ENCODE data around the gene CENPC.
"Not testable (repeated sequence)": the region's sequence is repeated elsewhere in the genome, so short reads cannot be mapped to it uniquely, and the experiment has no call there.

Gene CENPC

DNA sequence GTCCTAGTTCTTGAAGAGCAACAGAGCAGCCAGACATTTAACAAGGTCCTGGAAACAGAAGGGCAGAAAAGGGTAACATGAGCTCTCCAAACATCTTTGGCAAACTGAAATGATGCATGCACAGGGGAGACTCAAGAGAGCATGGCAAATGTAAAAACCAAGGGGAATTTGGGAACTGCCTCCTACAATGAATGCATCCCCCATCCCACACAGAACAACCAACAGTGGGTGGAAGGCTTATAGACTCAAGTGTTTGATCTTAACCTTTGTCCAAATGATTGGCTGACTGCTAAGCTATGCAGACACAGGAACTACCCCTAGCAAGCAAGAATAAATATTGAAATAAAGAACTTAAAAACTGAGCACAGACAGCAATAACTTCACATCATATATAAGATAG, 74.4 kb downstream of the CENPC start:
- DNase-seq (ENCODE audit: low read depth in 1 of 2, low spot score in 1 of 2) = no peak

DNA sequence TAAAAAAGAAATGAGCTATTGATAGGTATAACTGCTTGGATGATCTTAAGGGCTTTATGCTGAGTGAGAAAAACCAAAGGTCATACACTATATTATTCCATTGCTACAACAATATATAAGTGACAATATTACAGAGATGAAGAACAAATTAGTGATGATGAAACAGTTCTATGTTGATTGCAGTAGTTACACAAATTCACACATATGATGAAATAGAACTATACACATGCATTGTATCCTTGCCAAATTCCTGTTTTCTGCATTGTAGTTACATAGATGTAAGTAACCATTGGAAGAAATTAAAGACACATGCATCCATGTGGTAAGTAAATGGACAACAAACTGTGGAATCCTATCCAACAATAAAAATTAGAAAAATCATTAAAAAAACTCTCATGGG, 76.5 kb downstream of the CENPC start:
- no peak for DNase-seq (ENCODE audit: low read depth in 1 of 2, low spot score in 1 of 2)

DNA sequence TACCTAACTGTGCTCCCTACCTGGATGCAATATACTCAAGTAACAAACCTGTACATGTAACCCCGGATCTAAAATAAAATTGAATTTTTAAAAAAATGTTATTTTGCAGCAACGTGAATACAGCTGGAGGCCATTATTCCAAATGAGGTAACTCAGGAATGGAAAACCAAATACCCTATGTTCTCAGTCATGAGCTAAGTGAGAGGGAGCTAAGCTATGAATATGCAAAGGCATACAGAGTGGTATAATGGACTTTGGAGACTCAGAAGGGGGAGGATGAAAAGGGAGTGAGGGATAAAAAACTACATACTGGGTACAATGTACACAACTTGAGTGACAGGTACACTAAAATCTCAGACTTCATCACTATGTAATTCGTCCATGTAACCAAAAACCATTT, 78.6 kb downstream of the CENPC start:
- no peak for DNase-seq (ENCODE audit: low read depth in 1 of 2, low spot score in 1 of 2)

DNA sequence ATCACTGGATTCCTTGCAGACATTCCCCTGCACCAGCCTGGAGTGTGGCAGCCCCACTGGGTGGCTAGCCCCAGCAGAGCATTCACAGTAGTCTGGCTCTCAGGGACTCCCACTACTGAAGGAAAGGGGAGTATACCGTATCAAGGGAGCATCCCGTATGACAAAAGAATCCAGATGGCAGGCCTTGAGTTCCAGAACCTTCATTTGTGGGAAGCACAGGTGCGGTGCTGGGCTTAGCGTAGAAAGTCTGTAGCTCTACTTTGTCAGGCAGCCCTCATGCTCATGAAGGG, 79.6 kb downstream of the CENPC start:
- DNase-seq (ENCODE audit: low read depth in 1 of 2, low spot score in 1 of 2) = no peak

DNA sequence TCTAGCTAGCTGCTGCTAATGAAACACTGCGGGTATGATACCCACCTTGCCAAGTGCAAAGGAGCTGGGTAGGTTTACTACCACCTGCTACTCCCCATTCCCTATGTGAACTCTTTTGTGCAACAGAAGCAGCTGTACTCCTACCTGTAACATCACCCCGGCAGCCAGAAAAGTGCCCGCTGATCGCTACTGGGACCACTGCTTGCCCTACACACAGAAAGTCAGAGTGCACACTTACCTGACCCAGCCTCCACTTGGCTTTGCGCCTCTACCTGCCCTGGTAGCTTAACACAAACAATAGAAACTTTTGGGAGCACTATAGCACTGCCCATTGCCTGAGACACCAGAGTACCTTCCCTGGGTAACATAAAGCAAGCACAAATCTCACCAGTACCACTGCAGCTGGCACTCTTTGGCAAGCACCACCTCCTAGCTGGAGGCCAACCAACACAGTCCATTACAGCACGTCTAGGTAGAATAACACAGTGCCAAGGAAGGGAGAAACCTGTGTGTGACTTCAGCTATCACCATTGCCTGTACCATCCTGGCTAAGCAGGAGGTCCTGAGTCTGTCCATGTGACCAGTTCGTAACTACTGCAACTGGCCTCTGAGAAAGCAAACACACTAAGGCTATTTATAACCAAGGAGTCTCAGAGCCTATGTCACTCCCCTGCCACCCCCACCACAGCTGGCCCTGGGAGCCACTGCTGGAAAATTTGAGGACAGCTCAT, 80.1 kb downstream of the CENPC start:
- no peak for DNase-seq (ENCODE audit: low read depth in 1 of 2, low spot score in 1 of 2)

DNA sequence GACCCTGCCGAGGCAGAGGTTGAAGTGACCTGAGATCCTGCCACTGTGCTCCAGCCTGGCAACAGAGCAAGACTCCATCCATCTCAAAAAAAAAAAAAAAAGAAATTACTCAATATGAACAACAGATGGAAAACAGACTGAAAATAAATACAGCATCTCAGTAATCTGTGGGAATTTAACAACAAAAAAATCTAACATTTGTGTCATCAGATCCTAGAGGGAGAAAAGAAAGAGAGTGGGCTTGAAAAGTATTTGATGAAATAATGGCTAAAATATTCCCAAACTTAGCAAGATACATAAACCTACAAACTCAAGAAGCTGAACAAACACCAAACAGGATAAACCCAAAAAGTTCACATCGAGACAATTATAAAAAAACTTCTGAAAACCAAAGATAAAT, 84.7 kb downstream of the CENPC start:
- no peak for DNase-seq (ENCODE audit: low read depth in 1 of 2, low spot score in 1 of 2)

DNA sequence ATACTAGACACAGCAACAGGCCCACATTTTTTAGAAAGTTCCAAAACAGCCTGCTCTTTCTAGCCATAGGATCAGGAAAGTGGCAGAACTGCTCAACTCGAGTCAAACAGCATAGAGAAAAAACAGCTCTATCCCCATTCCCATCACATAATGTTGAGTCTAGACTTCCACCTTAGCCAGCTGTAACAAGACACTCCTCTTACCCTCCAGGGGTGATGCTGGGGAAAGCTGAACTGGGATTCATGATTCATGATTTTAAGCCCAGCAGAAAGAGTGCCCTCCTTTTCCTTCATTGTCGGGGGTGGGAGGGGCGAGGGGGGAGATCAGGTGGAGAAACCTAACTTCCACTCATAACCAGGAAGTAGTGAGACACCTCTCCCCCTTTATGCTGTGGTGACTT, 86.1 kb downstream of the CENPC start:
- DNase-seq (ENCODE audit: low read depth in 1 of 2, low spot score in 1 of 2) = no peak

DNA sequence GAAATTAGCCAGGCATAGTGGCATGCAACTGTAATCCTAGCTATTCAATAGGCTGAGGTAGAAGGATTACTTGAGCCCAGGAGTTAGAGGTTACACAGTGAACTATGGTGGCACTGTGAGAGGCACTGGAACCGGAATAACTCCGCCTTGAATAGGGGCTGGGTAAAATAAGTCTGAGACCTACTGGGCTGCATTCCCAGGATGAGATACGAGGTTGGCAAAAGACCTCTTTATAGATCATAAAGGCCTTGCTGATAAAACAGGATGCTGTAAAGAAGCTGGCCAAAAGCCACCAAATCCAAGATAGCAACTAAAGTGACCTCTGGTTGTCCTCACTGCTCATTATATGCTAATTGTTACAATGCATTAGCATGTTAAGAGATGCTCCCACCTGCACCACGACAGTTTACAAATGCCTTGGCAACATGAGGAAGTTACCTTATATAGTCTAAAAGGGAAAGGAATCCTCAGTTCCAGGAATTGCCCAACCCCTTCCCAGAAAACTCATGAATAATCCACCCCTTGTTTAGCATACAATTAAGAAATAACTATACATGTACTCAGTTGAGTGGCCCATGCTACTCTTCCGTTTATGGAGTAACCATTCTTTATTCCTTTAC, 88.6 kb downstream of the CENPC start:
- no peak for DNase-seq (ENCODE audit: low read depth in 1 of 2, low spot score in 1 of 2)

DNA sequence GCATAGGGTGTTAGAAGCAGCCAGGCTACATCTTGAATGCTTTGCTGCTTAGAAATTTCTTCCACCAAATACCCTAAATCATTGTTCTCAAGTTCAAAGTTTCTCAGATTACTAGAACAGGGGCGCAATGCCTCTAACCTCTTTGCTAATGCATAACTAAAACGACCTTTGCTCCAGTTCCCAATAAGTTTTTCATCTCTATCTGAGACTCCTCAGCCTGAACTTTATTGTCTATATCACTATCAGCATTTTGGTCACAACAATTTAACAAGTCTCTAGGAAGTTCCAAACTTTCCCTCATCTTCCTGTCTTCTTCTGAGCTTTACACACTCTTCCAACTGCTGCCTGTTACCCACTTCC, 92.5 kb downstream of the CENPC start:
- DNase-seq (ENCODE audit: low read depth in 1 of 2, low spot score in 1 of 2) = not testable (repeated sequence)

DNA sequence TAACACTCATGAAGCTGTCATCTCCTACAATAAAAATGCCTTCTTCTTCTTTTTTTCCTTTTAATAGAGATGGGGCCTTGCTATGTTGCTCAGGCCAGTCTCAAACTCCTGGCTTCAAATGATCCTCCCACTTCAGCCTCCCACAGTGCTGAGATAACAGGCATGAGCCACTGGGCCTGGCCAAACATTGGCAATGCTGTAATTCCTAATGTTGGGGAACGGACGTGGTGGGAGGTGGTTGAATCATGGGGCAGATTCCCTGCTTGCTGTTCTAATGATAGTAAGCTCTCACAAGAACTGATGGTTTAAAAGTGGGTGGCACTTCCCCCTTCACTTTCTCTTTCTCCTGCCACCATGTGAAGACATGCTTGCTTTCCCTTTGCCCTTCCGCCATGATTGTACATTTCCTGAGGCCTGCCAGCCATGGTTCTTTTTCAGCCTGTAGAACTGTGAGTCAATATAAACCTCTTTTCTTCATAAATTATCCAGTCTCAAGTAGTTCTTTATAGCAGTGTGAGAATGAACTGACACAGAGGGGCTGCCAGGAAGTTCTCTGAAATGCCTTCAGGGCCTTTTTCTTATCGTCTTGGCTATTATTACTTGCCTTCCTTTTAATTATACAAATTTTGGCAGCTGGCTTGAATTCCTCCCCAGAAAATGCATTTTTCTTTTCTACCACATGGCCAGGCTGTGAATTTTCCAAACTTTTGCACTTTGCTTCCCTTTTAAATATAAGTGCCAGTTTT, 93.0 kb downstream of the CENPC start:
- DNase-seq (ENCODE audit: low read depth in 1 of 2, low spot score in 1 of 2) = no peak

DNA sequence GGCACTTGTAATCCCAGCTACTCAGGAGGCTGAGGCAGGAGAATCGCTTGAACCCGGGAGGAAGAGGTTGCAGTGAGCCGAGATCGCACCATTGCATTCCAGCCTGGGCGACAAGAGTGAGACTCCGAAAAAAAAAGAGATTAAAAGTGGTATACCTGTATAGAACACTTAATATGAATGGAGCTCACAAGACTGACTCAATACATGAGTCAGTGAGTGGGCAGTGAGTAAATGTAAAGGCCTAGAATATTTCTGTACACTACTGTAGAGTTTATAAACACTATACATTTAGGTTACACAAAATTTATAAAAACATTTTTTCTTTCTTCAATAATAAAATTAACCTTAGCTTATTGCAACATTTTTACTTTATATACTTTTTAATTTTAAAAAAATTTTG, 93.8 kb downstream of the CENPC start:
- no peak for DNase-seq (ENCODE audit: low read depth in 1 of 2, low spot score in 1 of 2)

DNA sequence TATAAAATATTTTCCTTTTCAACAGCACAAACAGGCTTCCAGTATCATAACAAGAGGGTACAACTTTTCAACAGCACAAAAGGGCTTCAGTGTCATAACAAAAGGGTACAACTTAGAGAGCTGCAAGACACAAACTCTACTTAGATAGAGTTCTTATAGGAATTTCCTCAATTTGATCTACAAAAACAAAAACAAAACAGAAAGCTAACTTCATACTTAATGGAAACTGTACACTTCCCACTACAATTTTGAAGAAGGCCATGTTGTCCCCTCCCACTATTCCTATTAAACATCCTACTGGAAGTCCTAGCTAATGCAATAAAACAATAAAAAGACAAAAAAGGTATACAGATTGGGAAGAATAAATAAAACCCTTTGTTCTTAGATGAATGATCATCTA, 96.7 kb downstream of the CENPC start:
- no peak for DNase-seq (ENCODE audit: low read depth in 1 of 2, low spot score in 1 of 2)

DNA sequence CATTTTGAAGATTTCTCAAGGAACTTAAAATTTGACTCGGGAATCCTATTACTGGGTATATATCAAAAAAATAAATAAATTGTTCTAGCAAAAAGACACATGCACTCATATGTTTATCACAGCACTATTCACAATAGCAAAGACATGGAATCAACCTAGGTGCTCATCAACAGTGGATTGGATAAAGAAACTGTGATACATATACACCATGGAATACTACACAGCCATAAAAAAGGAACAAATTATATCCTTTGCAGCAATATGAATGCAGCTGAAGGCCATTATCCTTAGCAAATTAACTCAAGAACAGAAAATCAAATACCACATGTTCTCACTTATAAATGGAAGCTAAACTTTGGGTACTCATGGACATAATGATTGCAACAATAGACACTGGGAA, 97.4 kb downstream of the CENPC start:
- no peak for DNase-seq (ENCODE audit: low read depth in 1 of 2, low spot score in 1 of 2)

DNA sequence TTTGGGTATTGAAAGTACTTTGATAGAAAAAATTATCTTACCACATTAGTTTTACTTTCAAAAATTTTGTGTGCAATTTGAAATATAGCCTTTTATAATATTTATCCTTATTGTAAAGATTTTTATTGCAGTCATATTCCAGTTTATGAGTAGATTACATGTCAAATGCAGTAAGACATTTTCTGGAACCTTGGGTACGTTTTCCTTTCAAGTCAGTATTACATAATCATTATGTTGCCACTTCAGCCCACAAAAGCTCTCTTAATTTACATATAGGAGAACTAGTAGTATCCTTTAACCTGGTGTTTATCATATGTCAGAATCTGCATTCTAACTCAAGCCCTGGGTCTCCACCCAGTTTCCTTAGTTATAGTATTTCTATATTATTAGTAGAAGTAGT, 98.5 kb downstream of the CENPC start:
- no peak for DNase-seq (ENCODE audit: low read depth in 1 of 2, low spot score in 1 of 2)

DNA sequence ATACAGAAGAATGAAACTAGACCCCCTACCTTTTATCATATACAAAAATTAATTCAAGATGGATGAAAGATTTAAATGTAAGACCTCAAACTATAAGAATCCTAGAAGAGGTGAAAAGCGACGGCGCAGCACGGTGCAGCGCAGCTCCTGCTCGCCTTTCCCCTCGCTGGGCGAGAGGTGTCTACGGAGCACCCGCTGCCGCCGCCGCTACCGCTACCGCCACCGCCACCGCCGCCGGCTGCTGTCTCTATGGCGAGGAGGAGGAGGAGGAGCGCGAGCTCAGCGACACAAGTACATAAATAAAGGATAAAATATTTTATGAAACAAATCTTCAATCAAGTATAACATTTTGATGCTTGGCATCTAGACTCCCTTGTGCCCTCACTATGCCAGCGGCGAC, 99.4 kb downstream of the CENPC start:
- not testable (repeated sequence) for DNase-seq (ENCODE audit: low read depth in 1 of 2, low spot score in 1 of 2)

DNA sequence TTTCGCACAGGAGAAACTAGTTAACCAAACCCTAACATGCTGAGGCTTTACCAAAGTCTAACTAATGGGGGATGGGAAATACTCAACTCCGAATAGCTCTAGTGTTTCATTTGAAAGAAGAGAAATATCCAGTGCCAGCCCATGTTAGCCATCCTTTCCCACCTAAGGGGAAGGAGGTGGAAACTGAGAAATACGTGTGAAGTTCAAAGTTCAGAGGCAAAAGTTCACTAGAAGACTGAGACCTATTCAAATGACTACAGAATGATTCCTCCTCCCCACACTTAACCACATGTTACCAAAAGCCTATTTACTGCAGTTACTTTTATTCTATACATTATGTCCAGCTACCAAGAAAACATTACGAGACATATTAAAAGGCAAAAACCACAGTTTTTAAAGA, 106.3 kb downstream of the CENPC start:
- DNase-seq (ENCODE audit: low read depth in 1 of 2, low spot score in 1 of 2) = no peak

DNA sequence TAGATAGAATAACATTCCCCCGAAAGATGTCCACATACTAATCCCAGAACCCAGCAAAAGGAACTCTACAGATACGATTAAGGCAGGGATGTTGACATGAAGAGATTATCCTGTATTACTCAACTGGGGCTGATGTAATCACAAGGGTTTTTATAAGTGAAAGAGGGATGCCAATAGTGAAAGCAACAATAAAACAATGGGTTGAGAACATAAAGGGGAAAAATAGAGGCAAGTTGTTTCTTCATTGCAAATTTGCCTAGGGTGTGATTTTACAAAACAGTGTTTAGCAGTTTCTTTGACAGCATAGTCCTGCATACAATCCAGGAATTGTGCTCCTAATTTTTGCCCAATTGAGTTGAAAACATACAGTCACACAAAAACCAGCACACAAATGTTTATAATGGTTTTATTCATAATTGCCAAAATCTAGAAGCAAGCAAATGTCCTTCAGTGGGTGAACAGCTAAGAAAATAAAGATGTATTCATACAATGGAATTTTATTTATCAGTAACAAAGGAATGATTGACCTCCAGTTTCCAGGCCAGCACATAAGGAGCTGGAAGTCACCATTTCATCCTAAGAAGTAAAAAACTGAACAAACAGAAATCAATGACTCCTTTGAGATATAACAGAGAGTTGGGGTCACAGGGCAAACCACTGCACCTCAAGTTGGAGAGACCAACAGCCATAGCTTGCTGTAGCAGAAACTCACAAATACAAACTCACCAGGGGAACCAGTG, 107.2 kb downstream of the CENPC start:
- no peak for DNase-seq (ENCODE audit: low read depth in 1 of 2, low spot score in 1 of 2)

DNA sequence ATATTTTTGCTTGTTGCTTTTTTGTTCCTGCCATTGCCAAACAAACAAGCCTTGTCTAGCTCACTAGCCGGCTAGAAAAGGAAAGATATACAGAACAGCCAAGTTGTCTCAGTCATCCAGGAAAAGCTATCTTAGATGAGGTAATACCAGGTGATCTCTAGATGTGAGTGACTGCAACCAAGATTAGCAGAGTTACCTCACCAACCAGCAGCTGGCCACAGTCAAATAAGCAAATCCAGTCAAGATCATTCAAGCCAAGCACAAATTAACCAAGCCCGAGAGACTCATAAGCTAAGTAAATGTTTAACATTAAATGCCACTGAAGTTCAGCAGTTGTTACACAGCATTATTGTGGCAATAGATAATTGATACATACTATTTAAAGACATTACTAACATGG, 108.6 kb downstream of the CENPC start:
- DNase-seq (ENCODE audit: low read depth in 1 of 2, low spot score in 1 of 2) = no peak

DNA sequence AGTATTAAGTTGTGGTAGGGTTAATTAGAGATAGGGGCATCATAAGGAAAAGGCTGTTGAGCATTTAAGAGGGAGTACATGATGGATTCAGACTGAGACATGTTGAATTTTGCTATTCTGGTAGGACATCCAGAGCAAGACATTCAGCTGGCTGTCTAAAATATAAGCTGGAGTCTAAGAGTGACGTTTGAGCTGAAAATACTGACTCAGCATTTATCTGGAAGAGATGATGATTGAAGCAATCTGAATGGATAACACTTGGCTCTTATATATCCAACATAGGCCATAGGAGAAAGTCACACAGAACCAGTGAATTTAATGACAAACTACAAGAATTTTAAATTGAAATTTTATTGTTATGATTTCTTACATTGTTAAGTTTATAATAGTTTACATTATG, 114.3 kb downstream of the CENPC start:
- DNase-seq (ENCODE audit: low read depth in 1 of 2, low spot score in 1 of 2) = no peak

DNA sequence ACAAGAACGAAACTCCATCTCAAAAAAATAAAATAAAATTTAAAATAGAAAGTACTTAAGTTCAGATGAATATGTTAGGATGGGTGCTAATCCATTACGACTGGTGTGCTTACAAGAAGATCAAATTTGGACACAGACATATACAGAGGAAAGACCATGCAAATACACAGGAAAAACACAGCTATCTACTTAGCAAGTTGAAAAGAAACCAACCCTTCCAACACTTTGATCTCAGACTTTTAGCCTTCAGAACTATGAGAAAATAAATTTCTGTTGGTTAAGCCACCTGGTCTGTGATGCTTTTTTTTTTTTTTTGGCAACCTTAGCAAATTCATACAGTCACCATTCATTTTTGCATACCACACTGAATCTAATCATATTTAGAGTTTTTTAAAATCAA, 116.5 kb downstream of the CENPC start:
- DNase-seq (ENCODE audit: low read depth in 1 of 2, low spot score in 1 of 2) = no peak
